Measurements from ENCODE around the gene TSHZ2.
"Not testable (repeated sequence)": the region's sequence is repeated elsewhere in the genome, so short reads cannot be mapped to it uniquely, and the experiment has no call there.

TSHZ2 gene

DNA sequence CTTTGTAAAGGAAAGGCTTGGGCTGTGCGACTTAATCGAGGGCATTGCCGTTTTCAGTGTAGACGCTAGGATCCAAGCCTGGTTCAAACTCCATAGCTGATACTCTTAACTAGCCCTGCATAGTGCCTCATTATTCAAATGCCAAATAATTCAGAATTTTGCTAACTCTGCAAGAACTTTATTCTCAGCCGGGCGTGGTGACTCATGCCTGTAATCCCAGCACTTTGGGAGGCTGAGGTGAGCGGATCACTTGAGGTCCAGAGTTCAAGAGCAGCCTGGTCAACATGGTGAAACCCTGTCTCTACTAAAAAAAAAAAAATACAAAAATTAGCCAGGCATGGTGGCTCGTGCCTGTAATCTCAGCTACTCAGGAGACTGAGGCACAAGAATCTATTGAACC is 394.8 kb downstream of the TSHZ2 start:
- DNase-seq, result not testable (repeated sequence)

DNA sequence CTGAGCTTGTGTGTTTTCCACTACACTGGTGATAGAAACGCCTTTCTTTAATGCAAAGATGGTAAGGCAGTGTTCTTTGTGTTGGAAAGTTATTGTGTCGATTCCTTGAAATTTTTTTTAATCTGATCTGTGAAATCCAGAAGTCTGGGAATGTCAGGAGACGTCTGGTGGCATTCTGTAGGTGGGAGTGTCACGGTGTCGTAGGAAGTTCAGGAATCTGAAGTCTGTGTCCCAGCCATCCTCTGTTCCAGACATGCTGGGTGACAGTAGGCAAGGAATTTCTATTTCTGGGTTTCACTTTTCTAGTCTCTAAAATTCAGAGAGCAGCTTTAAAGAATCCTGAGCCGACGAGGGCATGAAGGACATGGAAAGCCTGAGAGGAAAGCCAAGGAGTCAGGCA is 397.7 kb downstream of the TSHZ2 start:
- no peak for DNase-seq

GRCh38 chr20:53370345-53370961 is 398.3 kb downstream of the TSHZ2 start:
- no peak for DNase-seq

DNA sequence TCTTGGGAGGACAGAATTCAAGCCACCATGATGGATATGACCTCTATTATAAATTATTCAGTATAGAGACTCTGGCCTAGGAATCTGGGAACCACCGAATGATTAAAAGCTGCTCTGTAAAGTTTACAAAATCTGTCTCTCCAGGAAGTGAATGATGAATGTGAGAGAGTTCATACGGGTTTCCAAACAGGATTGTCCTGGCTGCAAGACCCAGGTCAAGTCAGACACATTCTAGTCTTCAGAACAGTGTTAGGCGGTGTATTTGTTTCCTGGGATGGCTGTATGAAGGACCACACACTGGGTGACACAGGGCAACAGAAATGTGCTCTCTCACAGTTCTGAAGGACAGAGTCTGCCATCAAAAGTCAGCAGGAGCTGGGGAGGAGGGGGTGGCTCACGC is 399.1 kb downstream of the TSHZ2 start:
- no peak for DNase-seq

DNA sequence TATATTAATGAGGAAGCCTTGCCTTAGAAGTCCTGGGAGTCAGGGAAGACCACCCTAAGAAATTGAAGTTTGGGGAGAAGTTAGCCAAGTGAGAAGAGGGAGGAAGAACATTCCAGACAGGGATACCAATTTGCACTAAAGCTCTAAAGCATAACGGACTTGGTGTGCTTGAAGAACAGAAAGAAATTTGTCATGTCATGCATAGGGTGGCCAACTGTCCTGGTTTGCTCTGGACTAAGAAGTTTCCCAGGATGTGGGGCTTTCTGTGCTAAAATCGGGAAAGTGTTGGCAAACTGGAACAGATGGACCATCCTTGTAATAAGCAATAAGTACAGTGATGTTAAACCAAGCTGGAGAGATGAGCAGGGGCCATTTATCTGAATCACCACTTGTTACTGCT is 403.9 kb downstream of the TSHZ2 start:
- DNase-seq, result no peak

GRCh38 chr20:53379014-53379832 is 407.1 kb downstream of the TSHZ2 start:
- DNase-seq, result peak; percentile 64

DNA sequence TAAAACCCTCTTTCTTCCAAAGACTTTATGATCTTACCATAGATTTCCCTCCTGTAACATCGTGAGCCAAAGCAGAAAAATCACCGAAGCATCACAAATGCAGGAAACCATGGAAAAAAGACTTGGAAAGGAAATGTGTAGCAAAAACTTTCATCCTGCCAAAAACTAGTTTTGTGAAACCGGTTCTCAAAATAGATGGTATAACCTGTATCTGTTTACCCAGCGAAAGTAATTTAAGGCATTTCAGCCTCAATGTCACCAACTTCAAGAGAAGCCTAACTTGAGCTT is 407.6 kb downstream of the TSHZ2 start:
- no peak for DNase-seq

- DNase-seq, result no peak
These were observed 409.6 kb downstream of the TSHZ2 start for GRCh38 chr20:53381568-53382262.

- no peak for DNase-seq
These were observed 410.2 kb downstream of the TSHZ2 start for GRCh38 chr20:53382263-53382844.

- DNase-seq, result no peak
These were observed 411.8 kb downstream of the TSHZ2 start for GRCh38 chr20:53383916-53384315.

- no peak for DNase-seq
These were observed 412.2 kb downstream of the TSHZ2 start for GRCh38 chr20:53384392-53384791.

- no peak for DNase-seq
These were observed 414.0 kb downstream of the TSHZ2 start for GRCh38 chr20:53385941-53386767.

DNA sequence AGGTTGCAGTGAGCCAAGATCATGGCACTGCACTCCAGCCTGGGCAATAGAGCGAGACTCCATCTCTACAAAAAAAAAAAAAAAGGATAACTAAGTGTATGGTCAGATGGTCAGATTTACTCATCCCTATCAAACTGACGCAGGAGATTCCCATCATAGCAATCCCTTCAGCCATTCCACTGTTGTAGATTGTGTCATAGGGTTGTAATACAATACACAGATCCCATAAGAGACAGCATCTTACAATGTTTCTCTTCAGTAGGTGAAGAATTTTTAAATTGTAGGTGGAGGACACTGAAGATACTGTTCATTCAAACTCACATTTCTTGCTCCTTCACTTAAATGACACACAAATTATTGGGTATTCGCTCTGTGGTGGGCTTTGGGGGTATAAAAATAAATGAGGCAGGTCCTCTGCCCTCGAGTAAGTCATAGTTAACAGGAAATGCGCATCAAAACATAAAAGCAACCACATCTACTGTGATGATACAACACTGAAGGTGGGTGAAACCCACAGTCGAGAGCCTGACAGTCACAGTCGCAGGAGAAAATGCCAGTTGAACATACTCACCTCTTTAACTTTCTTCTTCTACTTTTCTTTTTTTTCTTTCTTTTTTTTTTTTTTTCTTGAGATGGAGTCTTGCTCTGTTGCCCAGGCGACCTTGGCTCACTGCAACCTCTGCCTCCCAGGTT is 416.0 kb downstream of the TSHZ2 start:
- no peak for DNase-seq

GRCh38 chr20:53389516-53390300 is 417.6 kb downstream of the TSHZ2 start:
- no peak for DNase-seq

DNA sequence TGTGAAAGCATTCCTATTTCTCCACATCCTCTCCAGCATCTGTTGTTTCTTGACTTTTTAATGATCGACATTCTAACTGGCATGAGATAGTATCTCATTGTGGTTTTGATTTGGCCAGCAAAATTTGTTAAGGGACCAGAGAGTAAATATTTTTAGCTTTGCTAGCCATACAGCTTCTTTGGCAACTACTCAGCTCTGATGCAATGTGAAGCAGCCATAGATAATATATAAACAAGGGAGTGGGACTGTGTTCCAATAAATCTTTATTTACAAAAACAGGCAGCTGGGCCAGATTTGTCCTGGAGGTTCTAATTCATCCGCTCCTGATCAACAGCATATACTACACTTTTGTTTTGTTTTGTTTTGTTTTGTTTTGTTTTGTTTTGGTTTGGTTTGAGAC is 418.6 kb downstream of the TSHZ2 start:
- no peak for DNase-seq

DNA sequence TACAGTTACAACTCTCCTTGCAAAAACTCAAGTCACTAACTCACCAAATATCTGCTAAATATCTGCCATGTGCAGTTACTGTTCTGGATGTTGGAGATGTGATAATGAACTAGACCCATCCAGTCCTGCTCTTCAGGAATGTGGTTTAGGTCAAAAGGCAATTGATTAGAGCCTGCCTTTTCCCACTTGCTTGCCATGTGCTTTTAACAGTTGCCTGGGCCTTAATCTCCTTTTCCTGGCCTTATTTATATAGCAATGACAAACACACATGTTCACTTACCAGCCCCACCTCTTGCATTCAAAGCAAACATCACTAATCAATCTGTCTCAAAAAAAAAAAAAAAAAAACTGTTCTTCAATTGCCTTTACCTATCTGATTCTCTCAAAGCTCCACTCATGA is 422.3 kb downstream of the TSHZ2 start:
- no peak for DNase-seq

DNA sequence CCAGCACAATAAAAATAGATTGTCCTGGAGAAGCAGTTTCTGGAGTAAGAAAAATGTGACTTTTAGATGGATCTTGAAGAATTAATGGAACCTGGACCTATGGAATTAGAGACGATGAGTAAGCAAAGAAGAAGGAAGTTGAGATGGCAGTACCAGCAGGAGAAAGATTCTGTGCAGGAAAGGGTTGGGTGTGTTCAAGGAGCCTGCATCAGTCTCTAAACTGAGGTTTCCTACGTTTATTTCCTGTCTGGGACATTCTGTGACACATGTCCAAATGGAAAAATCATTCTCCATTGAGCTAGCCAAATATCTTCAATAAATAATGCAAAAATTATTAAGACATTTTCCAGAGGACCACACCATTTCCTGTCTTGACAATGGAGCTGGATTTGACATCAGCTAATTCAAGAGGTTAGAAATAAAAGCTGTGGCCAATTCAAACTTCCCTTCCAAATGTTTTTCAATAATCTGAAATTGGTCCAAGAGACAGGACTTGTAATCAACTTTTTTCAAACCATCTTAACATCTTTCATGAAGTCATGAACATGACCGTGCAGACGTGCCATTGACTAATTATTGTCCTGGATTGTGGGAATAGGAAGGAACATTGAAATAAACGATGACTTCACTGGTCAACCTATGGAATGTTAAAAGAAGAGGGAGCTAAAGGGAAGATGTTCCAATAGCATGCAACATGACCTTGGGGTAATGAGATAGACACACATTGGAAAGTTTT is 423.2 kb downstream of the TSHZ2 start:
- no peak for DNase-seq

DNA sequence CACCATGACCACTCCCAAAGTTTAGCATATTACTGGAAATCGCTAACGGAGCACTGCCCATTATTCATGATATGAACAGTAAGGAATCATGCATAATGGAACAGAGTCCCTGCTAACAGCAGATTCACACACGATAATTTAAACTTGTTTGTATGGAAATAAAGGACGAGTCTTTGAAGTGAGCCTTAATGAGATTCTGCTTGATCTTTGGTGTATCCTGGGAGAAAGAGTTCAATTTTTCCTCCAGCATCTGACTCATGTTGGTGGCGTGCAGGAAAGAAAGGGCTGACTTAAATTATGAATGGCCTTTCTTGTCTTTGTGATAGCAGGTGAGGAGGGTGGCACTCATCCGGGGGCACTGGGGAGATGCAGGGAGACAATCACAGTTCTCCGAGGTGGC is 426.9 kb downstream of the TSHZ2 start:
- DNase-seq, result no peak

GRCh38 chr20:53399592-53400335 is 427.6 kb downstream of the TSHZ2 start:
- no peak for DNase-seq

Measured in NCI-H69 (cell line).